ENCODE data around the gene CASZ1.

- TF ChIP-seq CTCF (IDR thresholded peaks at IDR 0.05; ENCODE audit: insufficient read depth, low read length): no peak
- TF ChIP-seq POLR2AphosphoS5 (IDR thresholded peaks at IDR 0.05; ENCODE audit: low read depth): no peak
- TF ChIP-seq, protein P1, sequence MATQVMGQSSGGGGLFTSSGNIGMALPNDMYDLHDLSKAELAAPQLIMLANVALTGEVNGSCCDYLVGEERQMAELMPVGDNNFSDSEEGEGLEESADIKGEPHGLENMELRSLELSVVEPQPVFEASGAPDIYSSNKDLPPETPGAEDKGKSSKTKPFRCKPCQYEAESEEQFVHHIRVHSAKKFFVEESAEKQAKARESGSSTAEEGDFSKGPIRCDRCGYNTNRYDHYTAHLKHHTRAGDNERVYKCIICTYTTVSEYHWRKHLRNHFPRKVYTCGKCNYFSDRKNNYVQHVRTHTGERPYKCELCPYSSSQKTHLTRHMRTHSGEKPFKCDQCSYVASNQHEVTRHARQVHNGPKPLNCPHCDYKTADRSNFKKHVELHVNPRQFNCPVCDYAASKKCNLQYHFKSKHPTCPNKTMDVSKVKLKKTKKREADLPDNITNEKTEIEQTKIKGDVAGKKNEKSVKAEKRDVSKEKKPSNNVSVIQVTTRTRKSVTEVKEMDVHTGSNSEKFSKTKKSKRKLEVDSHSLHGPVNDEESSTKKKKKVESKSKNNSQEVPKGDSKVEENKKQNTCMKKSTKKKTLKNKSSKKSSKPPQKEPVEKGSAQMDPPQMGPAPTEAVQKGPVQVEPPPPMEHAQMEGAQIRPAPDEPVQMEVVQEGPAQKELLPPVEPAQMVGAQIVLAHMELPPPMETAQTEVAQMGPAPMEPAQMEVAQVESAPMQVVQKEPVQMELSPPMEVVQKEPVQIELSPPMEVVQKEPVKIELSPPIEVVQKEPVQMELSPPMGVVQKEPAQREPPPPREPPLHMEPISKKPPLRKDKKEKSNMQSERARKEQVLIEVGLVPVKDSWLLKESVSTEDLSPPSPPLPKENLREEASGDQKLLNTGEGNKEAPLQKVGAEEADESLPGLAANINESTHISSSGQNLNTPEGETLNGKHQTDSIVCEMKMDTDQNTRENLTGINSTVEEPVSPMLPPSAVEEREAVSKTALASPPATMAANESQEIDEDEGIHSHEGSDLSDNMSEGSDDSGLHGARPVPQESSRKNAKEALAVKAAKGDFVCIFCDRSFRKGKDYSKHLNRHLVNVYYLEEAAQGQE (IDR thresholded peaks at IDR 0.05; ENCODE audit: insufficient replicate concordance, low read depth): no peak
Measured at GRCh38 chr1:10754568-10755329, 41.7 kb downstream of the CASZ1 start.
